Liver (tissue), 3 donors: ENCODE results near the gene COPZ1.
A peak's percentile ranks its signal among the peaks of the same experiment; 100 is the strongest.

Experiments
- ATF3 ChIP-seq: IDR thresholded peaks from 2 replicates; pipeline ENCODE4 v1.6.1; 2016; ENCODE audit warnings: antibody characterized with exemption
- CTCF ChIP-seq: fragments of 150-350 bp; IDR thresholded peaks from 2 replicates; pipeline ENCODE4 v1.5.1; 2017; ENCODE audit warnings: improper control_type of control experiment, low read depth, low read length; ENCODE audit not compliant: missing input control
- EGR1 ChIP-seq, 2 donors: IDR thresholded peaks; 2 replicates each; pipeline ENCODE4 v1.6.1; 2016 to 2018; ENCODE audit warnings: antibody characterized with exemption in 2 of 2, low read depth in 2 of 2
- FOXA1 ChIP-seq: IDR thresholded peaks from 2 replicates; pipeline ENCODE4 v1.6.1; 2016; ENCODE audit warnings: antibody characterized with exemption
- GABPA ChIP-seq, 2 donors: IDR thresholded peaks in 1 of 2; conservative IDR thresholded peaks in 1 of 2; 2 replicates each; pipeline ENCODE4 v1.6.1; 2016; ENCODE audit warnings: antibody characterized with exemption in 2 of 2, mild to moderate bottlenecking in 1 of 2, moderate library complexity in 1 of 2
- JUND ChIP-seq, 2 donors: IDR thresholded peaks; 2 replicates each; pipeline ENCODE4 v1.6.1; 2016; ENCODE audit warnings: antibody characterized with exemption in 2 of 2
- MAX ChIP-seq: IDR thresholded peaks from 2 replicates; pipeline ENCODE4 v1.6.1; 2016; ENCODE audit warnings: antibody characterized with exemption
- RAD21 ChIP-seq, 2 donors: IDR thresholded peaks; 2 replicates each; pipeline ENCODE4 v1.6.1; 2016; ENCODE audit warnings: antibody characterized with exemption in 2 of 2, mild to moderate bottlenecking in 2 of 2
- REST ChIP-seq: IDR thresholded peaks from 2 replicates; pipeline ENCODE4 v1.6.1; 2016; ENCODE audit warnings: antibody characterized with exemption, mild to moderate bottlenecking
- SP1 ChIP-seq: IDR thresholded peaks from 2 replicates; pipeline ENCODE4 v1.6.1; 2018; ENCODE audit warnings: antibody characterized with exemption, mild to moderate bottlenecking
- TAF1 ChIP-seq: conservative IDR thresholded peaks from 2 replicates; pipeline ENCODE4 v1.6.1; 2016; ENCODE audit warnings: antibody characterized with exemption, mild to moderate bottlenecking
- YY1 ChIP-seq: IDR thresholded peaks from 2 replicates; pipeline ENCODE4 v1.6.1; 2016; ENCODE audit warnings: antibody characterized with exemption, mild to moderate bottlenecking
- ZBTB33 ChIP-seq: IDR thresholded peaks from 2 replicates; pipeline ENCODE4 v1.6.1; 2016; ENCODE audit warnings: antibody characterized with exemption
- donor health status: healthy.
- donor health status: healthy.

GRCh38 chr12:54304187-54304810, 20.6 kb upstream of the COPZ1 start:
- TF ChIP-seq CTCF = no peak
- TF ChIP-seq TAF1 = no peak
- TF ChIP-seq ATF3 = no peak
- no peak for TF ChIP-seq ZBTB33
- TF ChIP-seq REST = no peak
- no peak for TF ChIP-seq MAX
- no peak for TF ChIP-seq JUND (IDR thresholded peaks at IDR 0.05)
- TF ChIP-seq SP1 = peak; percentile 35
- peak; percentile 34 for TF ChIP-seq YY1
- TF ChIP-seq EGR1 (IDR thresholded peaks at IDR 0.05; ENCODE audit: low read depth in 2 of 2) = no peak
- TF ChIP-seq GABPA (IDR thresholded peaks at IDR 0.05 in 1 of 2, conservative IDR thresholded peaks at IDR 0.05 in 1 of 2) = no peak
- peak in 1 of 2 donors; percentile 33 for TF ChIP-seq RAD21 (IDR thresholded peaks at IDR 0.05)
- TF ChIP-seq FOXA1 = no peak
